HS-5 (cell line): ENCODE measurements around the gene KBTBD12.

Experiments used
- DNase-seq: peaks from one replicate; pipeline ENCODE4 v3.0.0-alpha.2; 2012; ENCODE audit warnings: low read depth

Gene KBTBD12

GRCh38 chr3:127985655-127986225 lies 70.7 kb downstream of the KBTBD12 start:
- no peak for DNase-seq

- DNase-seq = no peak
Measured at GRCh38 chr3:127986803-127987202, 71.8 kb downstream of the KBTBD12 start.

- no peak for DNase-seq
Measured at GRCh38 chr3:127987309-127987995, 72.4 kb downstream of the KBTBD12 start.

- peak; percentile 14 for DNase-seq
Measured at GRCh38 chr3:127988770-127989557, 73.9 kb downstream of the KBTBD12 start.

GRCh38 chr3:127990051-127990450 lies 75.0 kb downstream of the KBTBD12 start:
- no peak for DNase-seq

- DNase-seq = no peak
Measured at GRCh38 chr3:127990461-127990860, 75.4 kb downstream of the KBTBD12 start.

- DNase-seq = no peak
Measured at GRCh38 chr3:127991251-127991650, 76.2 kb downstream of the KBTBD12 start.

GRCh38 chr3:127991681-127992080 lies 76.6 kb downstream of the KBTBD12 start:
- no peak for DNase-seq

- DNase-seq = no peak
Measured at GRCh38 chr3:127992127-127992526, 77.1 kb downstream of the KBTBD12 start.

- no peak for DNase-seq
Measured at GRCh38 chr3:127994011-127994410, 79.0 kb downstream of the KBTBD12 start.

- no peak for DNase-seq
Measured at GRCh38 chr3:127997016-127997415, 82.0 kb downstream of the KBTBD12 start.

- no peak for DNase-seq
Measured at GRCh38 chr3:127997961-127998360, 82.9 kb downstream of the KBTBD12 start.

- no peak for DNase-seq
Measured at GRCh38 chr3:127998596-127998995, 83.6 kb downstream of the KBTBD12 start.

GRCh38 chr3:127999509-128000106 lies 84.6 kb downstream of the KBTBD12 start:
- DNase-seq = no peak

GRCh38 chr3:128001576-128001975 lies 86.5 kb downstream of the KBTBD12 start:
- DNase-seq = no peak

GRCh38 chr3:128004661-128005060 lies 89.6 kb downstream of the KBTBD12 start:
- no peak for DNase-seq

- DNase-seq = no peak
Measured at GRCh38 chr3:128006061-128007032, 91.3 kb downstream of the KBTBD12 start.

GRCh38 chr3:128007033-128007424 lies 92.0 kb downstream of the KBTBD12 start:
- DNase-seq = no peak

- peak; percentile 33 for DNase-seq
Measured at GRCh38 chr3:128009952-128010846, 95.2 kb downstream of the KBTBD12 start.

- DNase-seq = no peak
Measured at GRCh38 chr3:128011140-128011539, 96.1 kb downstream of the KBTBD12 start.

GRCh38 chr3:128012050-128012449 lies 97.0 kb downstream of the KBTBD12 start:
- no peak for DNase-seq
